H1 (cell line): ENCODE results near the gene CUEDC2. TPM values are rescaled to one million over a fixed set of nuclear protein-coding genes. Genes with fewer than 3 reads are reported as not detected.

ENCODE experiments used
- ASH2L ChIP-seq: fragments of 200-600, 300-600 bp; sonication (generic); IDR thresholded peaks from one replicate; pipeline ENCODE4 v1.7.1; 2017; ENCODE audit warnings: low read length
- CREB1 ChIP-seq: IDR thresholded peaks from 2 replicates; pipeline ENCODE4 v1.6.1; 2012; ENCODE audit warnings: inconsistent platforms
- EP300 ChIP-seq, 2 experiments: IDR thresholded peaks; 1 replicate in 1 of 2; 2 replicates in 1 of 2; pipeline ENCODE4 v1.6.1; 2011 to 2012; ENCODE audit warnings: low read depth in 2 of 2, low read length in 2 of 2, mild to moderate bottlenecking in 2 of 2, borderline replicate concordance in 1 of 2, inconsistent platforms in 1 of 2, moderate library complexity in 1 of 2
- FOSL1 ChIP-seq: IDR thresholded peaks from 2 replicates; pipeline ENCODE4 v1.6.1; 2011; ENCODE audit warnings: mild to moderate bottlenecking, low read depth, low read length, moderate library complexity; ENCODE audit not compliant: insufficient read depth
- HDAC6 ChIP-seq: IDR thresholded peaks from one replicate; pipeline ENCODE4 v1.7.1; 2012; ENCODE audit warnings: low read depth, mild to moderate bottlenecking, inconsistent platforms, low read length, moderate library complexity
- JUN ChIP-seq: IDR thresholded peaks from 2 replicates; pipeline ENCODE4 v1.6.1; 2011; ENCODE audit warnings: low read depth, mild to moderate bottlenecking, improper control_type of control experiment, low read length
- KDM5A ChIP-seq: fragments of 200-600 bp; IDR thresholded peaks from 2 replicates; pipeline ENCODE4 v1.7.1; 2012; ENCODE audit warnings: mild to moderate bottlenecking, low read length, inconsistent platforms, mixed read lengths
- NANOG ChIP-seq: IDR thresholded peaks from 2 replicates; pipeline ENCODE4 v1.6.1; 2011; ENCODE audit warnings: low read length, low read depth, mild to moderate bottlenecking, inconsistent platforms; ENCODE audit not compliant: insufficient read depth, poor library complexity, severe bottlenecking
- POLR2A ChIP-seq, 2 experiments: IDR thresholded peaks; 1 replicate in 1 of 2; 2 replicates in 1 of 2; pipeline ENCODE4 v1.6.1; 2011; ENCODE audit warnings: low read depth in 2 of 2, low read length in 2 of 2, mild to moderate bottlenecking in 2 of 2; ENCODE audit errors: control extremely low read depth in 1 of 2
- POLR2AphosphoS5 ChIP-seq: IDR thresholded peaks from 2 replicates; pipeline ENCODE4 v1.6.1; 2011; ENCODE audit warnings: low read depth, low read length
- RAD21 ChIP-seq, 2 experiments: IDR thresholded peaks in 1 of 2; conservative IDR thresholded peaks in 1 of 2; 2 replicates each; pipeline ENCODE4 v1.6.1; 2011; ENCODE audit warnings: low read depth in 2 of 2, low read length in 2 of 2, improper control_type of control experiment in 1 of 2, inconsistent platforms in 1 of 2, mild to moderate bottlenecking in 1 of 2, moderate library complexity in 1 of 2
- RBBP5 ChIP-seq: IDR thresholded peaks from 2 replicates; pipeline ENCODE4 v1.7.1; 2012; ENCODE audit warnings: low read depth, mild to moderate bottlenecking, inconsistent platforms, low read length, moderate library complexity, borderline replicate concordance
- SAP30 ChIP-seq: fragments of 300-600 bp; sonication (generic); IDR thresholded peaks from 2 replicates; pipeline ENCODE4 v1.7.1; 2012; ENCODE audit warnings: low read length, moderate library complexity, mild to moderate bottlenecking, inconsistent platforms; ENCODE audit not compliant: insufficient read depth, insufficient replicate concordance
- SIN3A ChIP-seq, 2 experiments: IDR thresholded peaks in 1 of 2; conservative IDR thresholded peaks in 1 of 2; 2 replicates each; pipeline ENCODE4 v1.6.1; 2011 to 2012; ENCODE audit warnings: low read length in 2 of 2, improper control_type of control experiment in 1 of 2, low read depth in 1 of 2, mild to moderate bottlenecking in 1 of 2
- SRF ChIP-seq: IDR thresholded peaks from 2 replicates; pipeline ENCODE4 v1.6.1; 2011; ENCODE audit warnings: mild to moderate bottlenecking, low read depth, low read length, moderate library complexity
- TAF1 ChIP-seq: IDR thresholded peaks from 2 replicates; pipeline ENCODE4 v1.6.1; 2011; ENCODE audit warnings: mild to moderate bottlenecking, low read depth, low read length
- TBP ChIP-seq: IDR thresholded peaks from 2 replicates; pipeline ENCODE4 v1.6.1; 2011; ENCODE audit warnings: low read depth, low read length, improper control_type of control experiment
- YY1 ChIP-seq: IDR thresholded peaks from 2 replicates; pipeline ENCODE4 v1.6.1; 2011; ENCODE audit warnings: low read depth, mild to moderate bottlenecking, low read length
- polyA plus RNA-seq, 7 experiments: library from polyadenylated mRNA; depleted of rRNA in 3 of 7; stranded (reverse) in 5 of 7; unstranded in 2 of 7; fragments of >200 nt in 5 of 7; fragments of 200-250 nt in 2 of 7; gene quantifications; 1 replicate in 5 of 7; 2 replicates in 1 of 7; 4 replicates in 1 of 7; pipeline versions ENCODE4 v1.2.1 to v1.2.3, GENCODE V29; 2011 to 2013; ENCODE audit warnings: missing spikeins in 2 of 7, mixed read lengths in 2 of 7
- total RNA-seq: library from RNA; stranded (reverse); fragmentation: NEBNext Ultra II Directional; extraction: Animal tissue kit (Norgen Biotek cat#: 25700); gene quantifications from 2 replicates; pipeline ENCODE4 v1.2.1, GENCODE V29; 2021
- TF ChIP-seq, protein P1 (sequence below), 3 experiments: IDR thresholded peaks; 1 replicate in 2 of 3; 2 replicates in 1 of 3; pipeline versions ENCODE4 v1.5.1 to v1.6.1; 2011; ENCODE audit warnings: low read length in 3 of 3, mild to moderate bottlenecking in 3 of 3, inconsistent platforms in 2 of 3, low read depth in 1 of 3, moderate library complexity in 1 of 3; ENCODE audit not compliant: insufficient read depth in 1 of 3; ENCODE audit errors: control extremely low read depth in 1 of 3
- TF ChIP-seq, protein P2 (sequence below): IDR thresholded peaks from 2 replicates; pipeline ENCODE4 v1.6.1; 2011; ENCODE audit warnings: low read depth, mild to moderate bottlenecking, low read length; ENCODE audit not compliant: insufficient read depth

CUEDC2 gene
- total and polyA plus RNA-seq, 2 of the 8 experiments (the other 6 are each of a cell fraction or from before 2014, with no cell fraction given): 41.7 to 55.2 TPM

DNA sequence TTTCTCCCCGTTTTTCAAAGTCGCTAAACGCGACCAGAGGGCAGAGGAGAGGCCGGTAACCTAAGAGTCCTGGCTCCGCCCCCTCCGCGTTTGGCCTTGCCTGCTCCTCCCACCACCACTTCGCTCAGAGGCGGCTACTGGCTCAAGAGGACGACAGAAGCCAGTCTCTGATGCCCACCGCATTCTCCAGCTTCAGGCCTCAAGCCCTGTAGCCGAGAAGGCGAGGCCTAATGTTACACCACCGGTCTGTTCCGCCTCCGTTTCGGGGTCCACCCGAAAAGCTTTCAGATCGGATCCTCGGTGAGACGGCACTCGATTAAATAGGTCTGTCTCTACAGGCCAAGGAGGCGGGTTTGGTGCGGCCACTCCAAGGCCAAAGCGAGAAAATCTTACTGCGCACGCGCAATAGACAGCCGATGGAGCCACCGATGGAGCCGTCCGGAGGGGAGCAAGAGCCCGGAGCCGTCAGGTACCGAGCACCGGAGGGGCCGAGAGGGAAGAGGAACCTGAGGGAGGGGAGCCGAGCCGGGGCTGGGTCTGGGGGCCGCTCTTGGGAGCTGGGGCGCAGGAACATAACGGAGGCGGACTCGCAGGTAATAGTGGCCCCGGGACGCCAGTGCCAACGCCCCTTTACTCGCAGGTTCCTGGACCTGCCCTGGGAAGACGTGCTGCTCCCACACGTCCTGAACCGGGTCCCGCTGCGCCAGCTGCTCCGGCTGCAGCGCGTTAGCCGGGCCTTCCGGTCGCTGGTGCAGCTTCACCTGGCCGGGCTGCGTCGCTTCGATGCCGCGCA lies 11.5 kb downstream of the CUEDC2 start, which contains the start of gene FBXL15 (continued):
- TF ChIP-seq, protein P1, sequence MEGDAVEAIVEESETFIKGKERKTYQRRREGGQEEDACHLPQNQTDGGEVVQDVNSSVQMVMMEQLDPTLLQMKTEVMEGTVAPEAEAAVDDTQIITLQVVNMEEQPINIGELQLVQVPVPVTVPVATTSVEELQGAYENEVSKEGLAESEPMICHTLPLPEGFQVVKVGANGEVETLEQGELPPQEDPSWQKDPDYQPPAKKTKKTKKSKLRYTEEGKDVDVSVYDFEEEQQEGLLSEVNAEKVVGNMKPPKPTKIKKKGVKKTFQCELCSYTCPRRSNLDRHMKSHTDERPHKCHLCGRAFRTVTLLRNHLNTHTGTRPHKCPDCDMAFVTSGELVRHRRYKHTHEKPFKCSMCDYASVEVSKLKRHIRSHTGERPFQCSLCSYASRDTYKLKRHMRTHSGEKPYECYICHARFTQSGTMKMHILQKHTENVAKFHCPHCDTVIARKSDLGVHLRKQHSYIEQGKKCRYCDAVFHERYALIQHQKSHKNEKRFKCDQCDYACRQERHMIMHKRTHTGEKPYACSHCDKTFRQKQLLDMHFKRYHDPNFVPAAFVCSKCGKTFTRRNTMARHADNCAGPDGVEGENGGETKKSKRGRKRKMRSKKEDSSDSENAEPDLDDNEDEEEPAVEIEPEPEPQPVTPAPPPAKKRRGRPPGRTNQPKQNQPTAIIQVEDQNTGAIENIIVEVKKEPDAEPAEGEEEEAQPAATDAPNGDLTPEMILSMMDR (IDR thresholded peaks at IDR 0.05; ENCODE audit: control extremely low read depth in 1 of 3, insufficient read depth in 1 of 3, low read depth in 1 of 3, low read length in 3 of 3): no peak
- TF ChIP-seq SAP30 (peak; percentile 22), SRF (peak; percentile 80), EP300 (IDR thresholded peaks at IDR 0.05; ENCODE audit: borderline replicate concordance in 1 of 2, low read depth in 2 of 2, low read length in 2 of 2) (peak in 1 of 2 experiments; percentile 50; a peak in 1 of 3 replicates), POLR2A (IDR thresholded peaks at IDR 0.05; ENCODE audit: control extremely low read depth in 1 of 2, low read depth in 2 of 2, low read length in 2 of 2) (peak in 1 of 2 experiments; percentile 57; a peak in 1 of 3 replicates), RAD21 (IDR thresholded peaks at IDR 0.05 in 1 of 2, conservative IDR thresholded peaks at IDR 0.05 in 1 of 2; ENCODE audit: low read depth in 2 of 2, low read length in 2 of 2) (no peak), TBP (peak; percentile 62), POLR2AphosphoS5 (peak; percentile 72), ASH2L (peak; percentile 85), RBBP5 (peak; percentile 83; the same call in 1 of the 2 replicates), SIN3A (conservative IDR thresholded peaks at IDR 0.05 in 1 of 2, IDR thresholded peaks at IDR 0.05 in 1 of 2; ENCODE audit: low read depth in 1 of 2, low read length in 2 of 2) (peak; percentile 17 to 91; a peak in 2 of 4 replicates), FOSL1 (no peak), TAF1 (peak; percentile 72), JUN (no peak), KDM5A (peak; percentile 82), NANOG (no peak), HDAC6 (no peak), CREB1 (peak; percentile 90), YY1 (peak; percentile 73)
- TF ChIP-seq, protein P2, sequence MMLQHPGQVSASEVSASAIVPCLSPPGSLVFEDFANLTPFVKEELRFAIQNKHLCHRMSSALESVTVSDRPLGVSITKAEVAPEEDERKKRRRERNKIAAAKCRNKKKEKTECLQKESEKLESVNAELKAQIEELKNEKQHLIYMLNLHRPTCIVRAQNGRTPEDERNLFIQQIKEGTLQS: no peak
